ENCODE data around the gene STARD13. TPM values are rescaled to one million over a fixed set of nuclear protein-coding genes. Genes with fewer than 3 reads are reported as not detected.

STARD13 gene
- total RNA-seq, 2 experiments from 2014 or later, result 0.02 to 0.25 TPM

DNA sequence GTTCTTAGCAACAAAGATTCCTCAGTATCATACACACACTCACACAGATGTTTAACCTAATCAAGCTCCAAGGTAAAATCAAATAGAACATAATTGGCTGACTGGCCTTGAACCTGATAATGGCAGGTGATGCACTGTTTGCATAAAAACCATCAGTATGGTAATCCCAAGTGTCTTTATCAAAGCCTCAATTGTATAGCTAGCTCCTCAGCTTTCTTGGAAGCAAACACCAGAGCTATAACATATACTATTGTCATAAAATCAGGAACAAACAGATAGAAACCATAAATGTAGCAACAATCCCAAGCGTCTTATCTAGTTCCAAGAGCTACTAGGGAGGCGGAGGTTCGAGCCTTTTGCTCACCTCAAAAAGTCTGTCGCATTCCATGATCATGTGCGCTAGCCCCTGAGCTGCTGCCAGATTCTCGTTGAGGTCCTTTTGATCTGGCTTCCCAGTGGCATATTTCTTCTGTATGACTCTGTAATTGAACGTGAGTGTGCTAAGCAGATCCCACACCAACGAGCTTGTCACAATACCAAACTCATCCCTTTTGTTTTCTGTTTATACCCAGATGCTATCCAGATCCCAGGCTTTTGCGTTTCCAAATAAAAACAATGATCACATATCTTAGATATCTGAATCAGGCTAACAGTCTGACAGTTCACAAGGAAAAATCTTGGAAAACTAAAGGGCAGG is 174.0 kb downstream of the STARD13 start:
- no peak for DNase-seq
- no peak overlapping the region for H3K27ac Mint-ChIP-seq
- no peaks in the 10 kb centered on the region for H3K9me3 Mint-ChIP-seq
- no peaks in the 10 kb centered on the region for H3K36me3 Mint-ChIP-seq (ENCODE audit: low read depth)
- no peak overlapping the region for H3K4me3 Mint-ChIP-seq
- ChIA-PET POLR2A (no interaction called here), CTCF (interaction anchor here (0.6 to 1.3 kb wide), 2 partner anchors 21 to 1052 kb away, joined by 3 read pairs; no protein-coding TSS in a partner anchor)
- H3K27me3 Mint-ChIP-seq, result peaks cover 8% of the 10 kb centered on the region
- no peaks in the 10 kb centered on the region for H3K4me1 Mint-ChIP-seq

DNA sequence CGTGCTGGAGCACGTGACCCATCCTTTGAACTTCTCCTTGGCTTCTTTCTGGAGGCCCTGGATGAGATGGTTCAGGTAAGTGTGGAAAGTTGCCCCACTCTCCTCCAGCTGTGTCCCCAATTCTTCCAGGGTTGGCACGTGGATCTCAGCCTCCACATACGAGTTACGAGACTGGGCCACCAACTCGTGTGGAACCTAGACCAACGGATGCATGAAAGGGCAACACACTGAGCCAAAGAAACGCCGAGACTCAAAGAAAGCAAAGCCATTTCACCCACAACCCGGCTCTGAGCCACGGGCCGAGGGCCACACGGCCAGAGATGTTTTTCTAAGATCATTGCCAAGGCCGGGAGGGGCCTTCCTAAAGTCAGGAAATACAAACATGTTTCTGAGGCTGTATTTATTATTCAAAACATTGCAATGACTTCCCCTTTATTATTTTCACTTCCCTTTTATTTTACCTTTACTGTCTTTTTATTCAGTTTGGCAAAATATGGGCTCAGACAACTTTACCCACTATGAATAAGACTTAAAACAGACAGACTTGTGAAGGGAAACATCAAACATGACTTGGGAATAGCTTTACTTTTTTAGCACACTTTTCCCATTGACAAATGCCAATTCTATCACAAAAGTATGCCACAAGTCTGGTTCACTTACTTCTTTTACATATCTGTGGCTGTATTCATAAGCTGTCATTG is 174.7 kb downstream of the STARD13 start:
- H3K27me3 Mint-ChIP-seq, result peaks cover 8% of the 10 kb centered on the region
- POLR2A ChIA-PET, result no interaction called here
- H3K9me3 Mint-ChIP-seq, result no peaks in the 10 kb centered on the region

DNA sequence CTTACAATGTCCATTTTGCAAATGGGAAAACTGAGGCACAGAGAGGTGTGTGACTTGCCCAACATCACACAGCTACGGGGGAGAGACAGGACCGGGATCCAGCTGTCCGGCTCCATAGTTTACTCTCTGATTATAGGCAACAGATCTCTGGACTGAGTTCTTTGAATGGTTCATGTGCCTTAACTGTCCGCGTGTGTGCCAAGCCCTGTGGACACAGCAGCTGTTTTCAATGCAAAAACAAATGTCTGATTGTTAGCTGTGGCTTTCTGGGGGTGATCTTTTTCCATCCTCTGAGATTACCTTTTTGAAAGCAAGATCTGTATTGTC is 175.2 kb downstream of the STARD13 start:
- Mint-ChIP-seq H3K27me3 (peaks cover 8% of the 10 kb centered on the region), H3K36me3 (ENCODE audit: low read depth) (no peaks in the 10 kb centered on the region), H3K27ac (no peak overlapping the region), H3K4me3 (no peak overlapping the region), H3K9me3 (no peaks in the 10 kb centered on the region), H3K4me1 (no peaks in the 10 kb centered on the region)
- DNase-seq, result no peak
- ChIA-PET POLR2A (no interaction called here), CTCF (interaction anchor here (0.8 kb wide), 1 partner anchor 189 kb away, joined by 3 read pairs; no protein-coding TSS in a partner anchor)

More for the DNA sequence above, 174.7 kb downstream of the STARD13 start:
- Mint-ChIP-seq H3K4me3 (no peak overlapping the region), H3K4me1 (no peaks in the 10 kb centered on the region), H3K36me3 (ENCODE audit: low read depth) (no peaks in the 10 kb centered on the region), H3K27ac (no peak overlapping the region)
- CTCF ChIA-PET, result interaction anchor here (0.8 to 1.3 kb wide), 2 partner anchors 21 to 189 kb away, joined by 3 read pairs; no protein-coding TSS in a partner anchor
- no peak for DNase-seq

DNA sequence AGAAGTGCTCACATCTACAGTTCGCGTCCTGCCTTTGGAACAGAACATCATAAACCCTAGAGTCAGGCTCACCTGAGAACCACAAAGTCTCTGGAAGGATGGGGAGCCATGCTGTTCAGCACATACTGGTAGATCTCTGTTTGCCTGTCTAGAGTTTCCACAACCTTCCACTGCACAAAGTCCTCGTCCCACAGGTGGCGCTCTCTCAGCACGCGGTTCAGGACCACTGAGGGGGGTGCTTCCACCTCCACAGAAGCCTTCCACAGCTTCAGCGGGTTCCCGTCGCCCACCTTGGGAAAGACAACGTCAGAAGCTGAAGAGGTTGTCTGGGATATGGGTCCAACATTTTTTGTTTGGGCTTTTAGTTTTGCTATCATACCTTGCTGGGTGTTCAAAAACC is 175.8 kb downstream of the STARD13 start:
- Mint-ChIP-seq H3K9me3 (no peaks in the 10 kb centered on the region), H3K36me3 (ENCODE audit: low read depth) (no peaks in the 10 kb centered on the region), H3K27me3 (peaks cover 8% of the 10 kb centered on the region), H3K27ac (no peak overlapping the region), H3K4me3 (no peak overlapping the region), H3K4me1 (no peaks in the 10 kb centered on the region)
- DNase-seq, result no peak
- ChIA-PET CTCF (interaction anchor here (0.8 kb wide), 1 partner anchor 188 kb away, joined by 3 read pairs; no protein-coding TSS in a partner anchor), POLR2A (no interaction called here)

DNA sequence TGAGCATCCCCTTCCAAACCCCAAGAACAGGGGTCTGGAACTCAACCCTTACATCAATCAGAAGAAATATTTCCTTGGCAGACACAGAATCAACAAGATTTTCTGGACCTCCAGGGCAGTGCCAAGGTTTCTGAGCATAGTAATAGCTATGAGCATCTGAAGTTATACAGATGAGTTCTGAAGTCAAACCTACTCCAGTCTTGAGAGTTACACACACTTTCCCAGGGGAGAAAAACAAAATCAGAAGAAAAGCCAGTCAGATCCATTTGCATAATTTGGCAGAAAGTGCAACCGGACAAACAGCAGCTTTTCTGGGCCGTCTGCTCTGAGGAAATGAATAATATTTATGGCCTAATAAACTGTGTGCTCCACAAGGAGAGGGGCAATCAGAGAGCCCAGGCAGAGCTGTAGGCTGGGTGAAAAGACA is 176.3 kb downstream of the STARD13 start:
- no peaks in the 10 kb centered on the region for H3K4me1 Mint-ChIP-seq
- H3K27ac Mint-ChIP-seq, result no peak overlapping the region
- POLR2A ChIA-PET, result no interaction called here

DNA sequence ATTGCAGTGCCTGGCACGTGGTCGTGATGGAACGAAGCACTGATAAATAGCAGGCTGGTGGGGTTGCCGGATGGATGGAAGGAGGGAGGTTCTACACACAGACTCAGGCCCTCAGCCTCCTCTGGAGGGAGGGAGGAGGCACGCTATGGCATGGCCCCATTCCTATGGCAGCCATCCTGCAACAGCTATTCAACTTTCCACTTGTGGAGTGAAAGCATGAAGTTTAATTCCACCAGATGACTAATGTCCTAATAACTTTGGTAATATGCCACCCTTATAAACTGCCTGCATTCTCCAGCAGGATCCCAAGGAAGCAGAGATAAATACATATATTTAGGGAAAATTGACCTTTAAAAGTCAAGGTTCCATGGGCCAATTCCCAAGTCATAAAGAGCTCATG is 176.9 kb downstream of the STARD13 start:
- POLR2A ChIA-PET, result no interaction called here
- DNase-seq, result no peak
- H3K4me1 Mint-ChIP-seq, result no peaks in the 10 kb centered on the region
- no peak overlapping the region for H3K4me3 Mint-ChIP-seq
- H3K27ac Mint-ChIP-seq, result no peak overlapping the region
- H3K9me3 Mint-ChIP-seq, result no peaks in the 10 kb centered on the region
- H3K27me3 Mint-ChIP-seq, result peaks cover 8% of the 10 kb centered on the region
- no peaks in the 10 kb centered on the region for H3K36me3 Mint-ChIP-seq (ENCODE audit: low read depth)
- CTCF ChIA-PET, result no interaction called here

More for the DNA sequence above, 176.3 kb downstream of the STARD13 start:
- peaks cover 8% of the 10 kb centered on the region for H3K27me3 Mint-ChIP-seq
- H3K4me3 Mint-ChIP-seq, result no peak overlapping the region
- CTCF ChIA-PET, result no interaction called here
- H3K9me3 Mint-ChIP-seq, result no peaks in the 10 kb centered on the region
- no peak for DNase-seq
- H3K36me3 Mint-ChIP-seq (ENCODE audit: low read depth), result no peaks in the 10 kb centered on the region

DNA sequence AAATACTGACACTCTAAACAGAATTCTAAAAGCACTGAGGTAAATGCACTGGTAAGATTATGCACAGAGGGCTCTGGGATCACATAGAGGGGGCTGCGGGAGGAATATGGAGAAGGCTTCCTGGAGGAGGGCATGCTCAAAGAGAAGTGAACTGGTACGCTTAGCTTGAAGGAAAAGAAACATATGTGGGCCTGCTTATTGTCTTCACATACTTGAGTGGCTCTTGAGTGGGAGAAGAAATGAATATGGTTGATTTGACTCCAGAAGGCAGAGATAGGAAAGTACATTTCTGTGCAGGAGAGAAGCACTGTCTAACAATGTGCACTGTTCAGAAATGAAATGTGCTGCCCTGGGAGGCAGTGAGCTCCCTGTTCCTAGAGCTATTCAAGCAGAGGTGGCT is 178.2 kb downstream of the STARD13 start:
- no peak for DNase-seq
- Mint-ChIP-seq H3K27me3 (peaks cover 10% of the 10 kb centered on the region), H3K4me1 (no peaks in the 10 kb centered on the region), H3K4me3 (no peak overlapping the region), H3K27ac (no peak overlapping the region), H3K9me3 (no peaks in the 10 kb centered on the region), H3K36me3 (ENCODE audit: low read depth) (no peaks in the 10 kb centered on the region)
- ChIA-PET POLR2A (no interaction called here), CTCF (interaction anchor here (0.6 to 1.2 kb wide), 2 partner anchors 15 to 511 kb away, joined by 3 to 4 read pairs; no protein-coding TSS in a partner anchor)

DNA sequence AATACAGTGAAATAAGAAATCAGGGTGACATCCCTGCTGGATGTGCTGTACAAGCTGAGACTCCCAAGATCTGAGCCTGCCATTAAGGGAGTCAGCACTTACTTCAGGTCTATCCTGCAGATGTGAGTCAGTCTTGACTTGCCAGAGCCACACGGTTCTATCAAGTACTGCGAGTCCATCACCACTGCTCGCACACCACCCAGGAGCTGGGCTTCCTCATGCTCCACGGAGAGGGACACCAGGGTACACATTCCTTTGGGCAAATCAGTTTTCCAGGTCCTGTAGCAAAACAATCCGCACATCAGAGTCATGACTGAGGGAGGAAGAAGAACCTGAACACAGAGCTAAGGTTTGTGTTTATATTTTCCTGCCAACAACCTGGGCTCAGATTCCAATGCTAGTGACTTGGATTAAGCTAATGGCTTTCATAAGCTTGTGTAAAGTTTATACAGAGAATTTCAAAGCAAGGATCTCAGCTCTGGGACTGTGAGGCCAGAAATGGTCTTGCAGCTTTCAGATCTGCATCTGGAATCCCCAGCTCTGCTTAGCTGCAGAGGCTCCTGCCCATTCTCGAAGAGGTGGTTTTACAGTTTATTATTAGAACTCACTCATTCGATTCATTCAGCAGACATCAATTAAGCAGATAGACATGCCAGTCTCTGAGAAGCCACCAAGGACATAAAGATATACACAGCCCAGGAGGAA is 178.7 kb downstream of the STARD13 start:
- CTCF ChIA-PET, result interaction anchor here (0.6 to 1.2 kb wide), 2 partner anchors 15 to 510 kb away, joined by 3 to 4 read pairs; no protein-coding TSS in a partner anchor

DNA sequence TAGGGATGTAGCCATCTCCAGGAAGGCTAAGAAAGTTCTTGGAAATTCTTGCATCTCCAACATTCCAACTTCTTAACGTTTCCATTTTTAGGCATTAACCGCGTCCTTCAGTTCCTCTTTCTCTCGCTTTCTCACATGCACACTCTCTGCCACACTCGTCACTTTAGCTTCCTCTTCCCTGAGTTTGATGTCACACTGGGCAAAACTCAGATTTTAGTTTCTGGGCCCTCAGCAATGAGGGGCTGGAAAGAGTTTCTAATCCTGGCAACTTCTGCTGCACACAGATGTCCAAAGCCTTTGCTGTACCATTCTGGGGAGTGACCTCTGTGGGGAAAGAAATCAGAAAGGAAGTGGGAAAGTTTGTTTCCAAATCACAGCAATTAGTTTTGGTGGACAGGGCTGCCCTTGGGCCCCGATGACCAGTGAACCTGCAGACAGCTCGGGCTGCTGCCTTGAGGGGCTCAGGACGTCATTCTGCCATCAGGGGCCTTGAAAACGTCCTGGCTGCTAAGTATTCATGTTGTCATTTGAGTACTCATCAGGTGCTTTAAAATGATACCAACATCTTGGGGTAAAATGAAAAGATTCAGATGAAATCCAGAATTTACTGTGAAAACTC is 180.1 kb downstream of the STARD13 start:
- DNase-seq, result no peak
- CTCF ChIA-PET, result no interaction called here
- H3K9me3 Mint-ChIP-seq, result no peaks in the 10 kb centered on the region
- H3K4me3 Mint-ChIP-seq, result no peak overlapping the region
- no peaks in the 10 kb centered on the region for H3K4me1 Mint-ChIP-seq
- POLR2A ChIA-PET, result no interaction called here
- H3K27ac Mint-ChIP-seq, result no peak overlapping the region
- H3K27me3 Mint-ChIP-seq, result peaks cover 8% of the 10 kb centered on the region
- H3K36me3 Mint-ChIP-seq (ENCODE audit: low read depth), result no peaks in the 10 kb centered on the region

More for the DNA sequence above, 178.7 kb downstream of the STARD13 start:
- H3K27ac Mint-ChIP-seq, result no peak overlapping the region
- H3K27me3 Mint-ChIP-seq, result peaks cover 10% of the 10 kb centered on the region
- H3K4me3 Mint-ChIP-seq, result no peak overlapping the region
- H3K36me3 Mint-ChIP-seq (ENCODE audit: low read depth), result no peaks in the 10 kb centered on the region
- DNase-seq, result no peak
- POLR2A ChIA-PET, result no interaction called here
- no peaks in the 10 kb centered on the region for H3K4me1 Mint-ChIP-seq
- H3K9me3 Mint-ChIP-seq, result no peaks in the 10 kb centered on the region

DNA sequence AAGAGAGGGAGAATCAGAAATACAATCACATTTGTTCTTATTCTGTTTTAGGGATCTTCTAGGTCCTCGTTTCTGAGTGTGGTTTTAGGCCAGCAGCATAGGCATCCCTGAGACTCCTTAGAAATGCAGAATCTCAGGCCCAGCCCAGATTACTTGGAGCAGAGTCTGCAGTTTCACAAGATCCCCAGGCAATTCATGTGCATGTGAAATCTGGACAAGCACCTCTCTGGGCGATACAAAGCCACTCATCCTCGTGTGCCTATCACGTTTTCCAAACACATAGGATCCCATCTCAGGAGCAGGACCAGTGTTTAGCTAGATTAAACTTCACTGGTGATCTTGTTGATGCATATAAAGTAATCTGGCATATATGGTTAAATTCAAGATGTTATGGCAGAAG is 182.1 kb downstream of the STARD13 start:
- no peak overlapping the region for H3K4me3 Mint-ChIP-seq
- H3K27me3 Mint-ChIP-seq, result peaks cover 16% of the 10 kb centered on the region
- no peaks in the 10 kb centered on the region for H3K9me3 Mint-ChIP-seq
- CTCF ChIA-PET, result no interaction called here
- no peaks in the 10 kb centered on the region for H3K36me3 Mint-ChIP-seq (ENCODE audit: low read depth)
- no peak for DNase-seq
- H3K27ac Mint-ChIP-seq, result no peak overlapping the region
- no peaks in the 10 kb centered on the region for H3K4me1 Mint-ChIP-seq
- POLR2A ChIA-PET, result no interaction called here

DNA sequence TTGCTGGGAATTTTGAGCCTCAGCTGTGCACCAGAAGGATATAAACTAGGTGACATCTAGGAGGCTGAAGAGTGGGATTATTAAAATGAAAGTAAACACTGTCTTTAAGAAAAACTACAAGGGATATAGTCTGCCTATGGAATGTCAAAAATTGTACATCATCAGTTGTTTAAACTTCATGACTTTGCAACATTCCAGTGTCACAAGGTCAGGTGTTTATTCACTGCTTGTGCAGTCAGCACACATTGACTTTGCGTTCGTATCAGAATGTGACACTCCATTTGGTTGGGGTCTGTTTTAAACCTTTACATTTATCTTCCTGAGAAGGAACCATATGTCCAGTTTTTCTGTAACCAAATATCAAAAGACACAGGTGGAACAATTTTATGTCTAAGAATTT is 183.7 kb downstream of the STARD13 start:
- no peak for DNase-seq
- Mint-ChIP-seq H3K27ac (no peak overlapping the region), H3K27me3 (peaks cover 20% of the 10 kb centered on the region), H3K9me3 (no peaks in the 10 kb centered on the region), H3K4me3 (no peak overlapping the region), H3K36me3 (ENCODE audit: low read depth) (no peaks in the 10 kb centered on the region), H3K4me1 (no peaks in the 10 kb centered on the region)
- POLR2A ChIA-PET, result no interaction called here
- CTCF ChIA-PET, result no interaction called here

DNA sequence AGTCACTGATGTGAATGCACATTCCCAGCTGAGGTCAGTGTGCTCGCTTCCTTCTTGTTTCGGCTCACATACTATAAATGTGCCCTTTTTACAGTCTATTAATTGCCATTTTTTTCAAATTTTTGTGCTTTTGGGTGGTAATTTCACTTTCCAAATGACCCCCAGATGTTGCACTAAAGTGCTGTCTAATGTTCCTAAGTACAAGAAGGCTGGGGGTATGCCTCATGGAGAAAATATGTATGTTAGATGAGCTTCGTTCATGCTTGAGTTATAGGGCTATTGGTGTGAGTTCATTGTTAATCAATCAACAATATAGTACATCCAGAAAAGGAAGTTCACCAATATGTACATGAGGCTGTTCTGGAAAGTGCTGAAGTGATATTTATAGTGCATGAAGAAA is 184.7 kb downstream of the STARD13 start:
- Mint-ChIP-seq H3K4me1 (no peaks in the 10 kb centered on the region), H3K4me3 (no peak overlapping the region), H3K27me3 (peaks cover 17% of the 10 kb centered on the region), H3K36me3 (ENCODE audit: low read depth) (no peaks in the 10 kb centered on the region), H3K27ac (no peak overlapping the region), H3K9me3 (no peaks in the 10 kb centered on the region)
- POLR2A ChIA-PET, result no interaction called here
- CTCF ChIA-PET, result no interaction called here
- DNase-seq, result no peak

DNA sequence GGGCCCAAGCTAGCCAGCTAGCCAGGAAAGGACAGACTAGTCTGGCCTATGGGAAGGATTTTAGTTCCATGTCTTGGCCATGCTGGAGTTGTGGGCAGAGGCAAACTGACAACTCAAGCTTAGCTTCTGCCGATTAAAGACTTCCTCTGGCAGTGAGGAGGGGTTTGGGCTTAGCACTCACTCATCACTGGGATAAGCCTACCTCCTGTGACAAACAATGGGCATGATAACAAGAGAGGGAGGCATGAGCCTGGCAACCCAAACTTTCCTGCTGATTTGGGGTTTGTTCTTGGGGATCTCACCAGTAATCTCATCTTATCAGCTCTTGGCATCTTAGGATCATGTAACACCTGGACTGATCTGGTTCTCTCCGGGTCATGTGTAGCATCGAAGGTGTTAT is 185.7 kb downstream of the STARD13 start:
- Mint-ChIP-seq H3K36me3 (ENCODE audit: low read depth) (no peaks in the 10 kb centered on the region), H3K27ac (no peak overlapping the region), H3K4me1 (no peaks in the 10 kb centered on the region), H3K9me3 (no peaks in the 10 kb centered on the region), H3K27me3 (peaks cover 17% of the 10 kb centered on the region), H3K4me3 (no peak overlapping the region)
- CTCF ChIA-PET, result no interaction called here
- POLR2A ChIA-PET, result no interaction called here
- no peak for DNase-seq
